Activated CD4-positive, alpha-beta T cell treated with anti-CD3 and anti-CD28 coated beads, Interleukin-2, amount 50 U/mL, for 1 hour (primary cell): ENCODE measurements around the gene CPT1A.

ENCODE experiments used
- DNase-seq: peaks from one replicate; pipeline ENCODE4 v3.0.0-alpha.2; 2020

CPT1A gene

GRCh38 chr11:68852628-68853027, 10.9 kb upstream of the CPT1A start:
- no peak for DNase-seq

GRCh38 chr11:68848429-68848828, 6.7 kb upstream of the CPT1A start:
- no peak for DNase-seq

GRCh38 chr11:68847395-68847794, 5.7 kb upstream of the CPT1A start:
- DNase-seq: no peak

- no peak for DNase-seq
Observed at GRCh38 chr11:68845351-68846002, 3.8 kb upstream of the CPT1A start.

GRCh38 chr11:68844801-68845200, 3.1 kb upstream of the CPT1A start:
- DNase-seq: no peak

- no peak for DNase-seq
Observed at GRCh38 chr11:68844376-68844775, 2.7 kb upstream of the CPT1A start.

- peak; percentile 66 for DNase-seq
Observed at GRCh38 chr11:68843703-68844312, 2.1 kb upstream of the CPT1A start.

GRCh38 chr11:68843052-68843561, 1.4 kb upstream of the CPT1A start:
- DNase-seq: peak; percentile 35

GRCh38 chr11:68842427-68843051, 823 bp upstream of the CPT1A start:
- DNase-seq: no peak

- peak; percentile 7 for DNase-seq
Observed at GRCh38 chr11:68840661-68841653, 759 bp downstream of the CPT1A start.

GRCh38 chr11:68839911-68840641, 1.6 kb downstream of the CPT1A start:
- no peak for DNase-seq

- DNase-seq: peak; percentile 94
Observed at GRCh38 chr11:68839054-68839865, 2.5 kb downstream of the CPT1A start.

- DNase-seq: peak; percentile 18
Observed at GRCh38 chr11:68838572-68838964, 3.1 kb downstream of the CPT1A start.

- no peak for DNase-seq
Observed at GRCh38 chr11:68837583-68838571, 3.8 kb downstream of the CPT1A start.

GRCh38 chr11:68835749-68836148, 6.0 kb downstream of the CPT1A start:
- no peak for DNase-seq

- no peak for DNase-seq
Observed at GRCh38 chr11:68835328-68835727, 6.4 kb downstream of the CPT1A start.

- DNase-seq: no peak
Observed at GRCh38 chr11:68832476-68833181, 9.1 kb downstream of the CPT1A start.

- no peak for DNase-seq
Observed at GRCh38 chr11:68831124-68831523, 10.6 kb downstream of the CPT1A start.

- DNase-seq: no peak
Observed at GRCh38 chr11:68829581-68829980, 12.1 kb downstream of the CPT1A start.
